HG02938 (cell line): ENCODE data around the gene EFNA1.
"Not testable (repeated sequence)": the region's sequence is repeated elsewhere in the genome, so short reads cannot be mapped to it uniquely, and the experiment has no call there.

ENCODE experiments used
- ATAC-seq: cut with Tn5 transposase; IDR thresholded peaks from one replicate; pipeline ENCODE4 v1.9.1; 2021; ENCODE audit warnings: mild to moderate bottlenecking, moderate library complexity; ENCODE audit not compliant: unreplicated experiment

The EFNA1 gene

GRCh38 chr1:155092131-155092530 lies 35.5 kb upstream of the EFNA1 start:
- ATAC-seq = no peak

- no peak for ATAC-seq
These were observed 35.0 kb upstream of the EFNA1 start for GRCh38 chr1:155092641-155093040.

GRCh38 chr1:155093911-155094621 lies 33.6 kb upstream of the EFNA1 start:
- no peak for ATAC-seq

GRCh38 chr1:155094622-155094948 lies 33.1 kb upstream of the EFNA1 start:
- ATAC-seq = no peak

- ATAC-seq = no peak
These were observed 28.3 kb upstream of the EFNA1 start for GRCh38 chr1:155099331-155099730.

DNA sequence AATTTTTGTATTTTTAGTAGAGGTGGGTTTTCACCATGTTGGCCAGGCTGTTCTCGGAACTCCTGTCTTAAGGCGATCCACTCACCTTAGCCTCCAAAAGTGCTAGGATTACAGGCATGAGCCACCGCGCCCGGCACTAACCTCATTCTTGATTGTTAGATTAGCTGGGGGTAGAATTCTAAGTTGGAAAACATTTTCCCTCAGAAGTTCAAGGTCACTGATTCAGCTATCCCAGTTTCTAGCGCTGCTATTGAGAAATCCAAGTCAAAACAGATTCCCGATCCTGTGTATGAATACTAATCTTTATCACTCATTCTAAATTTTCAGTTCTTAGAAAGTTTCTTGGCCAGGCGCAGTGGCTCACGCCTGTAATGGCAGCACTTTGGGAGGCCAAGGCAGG lies 24.4 kb upstream of the EFNA1 start:
- no peak for ATAC-seq

GRCh38 chr1:155104605-155105534 lies 22.8 kb upstream of the EFNA1 start:
- no peak for ATAC-seq

DNA sequence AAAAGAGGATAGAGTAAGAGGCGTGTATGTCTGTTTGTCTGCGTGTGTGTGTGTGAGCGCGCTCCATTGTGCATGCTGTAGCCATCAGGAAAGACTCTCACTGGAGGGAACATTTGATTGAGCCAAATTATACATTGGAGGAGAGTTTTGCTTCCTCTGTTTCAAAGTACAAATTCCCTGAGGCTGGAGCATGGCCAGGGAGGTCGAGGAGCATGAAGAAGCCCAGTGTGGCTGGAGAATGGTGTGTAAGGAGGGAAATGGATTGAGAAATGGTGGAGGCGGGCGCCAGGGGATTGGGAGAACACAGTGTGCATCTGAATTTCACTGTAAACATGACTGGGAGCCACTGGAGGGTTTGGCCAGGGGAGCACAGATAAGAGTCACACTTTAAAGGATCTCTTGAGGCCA lies 22.1 kb upstream of the EFNA1 start:
- no peak for ATAC-seq

DNA sequence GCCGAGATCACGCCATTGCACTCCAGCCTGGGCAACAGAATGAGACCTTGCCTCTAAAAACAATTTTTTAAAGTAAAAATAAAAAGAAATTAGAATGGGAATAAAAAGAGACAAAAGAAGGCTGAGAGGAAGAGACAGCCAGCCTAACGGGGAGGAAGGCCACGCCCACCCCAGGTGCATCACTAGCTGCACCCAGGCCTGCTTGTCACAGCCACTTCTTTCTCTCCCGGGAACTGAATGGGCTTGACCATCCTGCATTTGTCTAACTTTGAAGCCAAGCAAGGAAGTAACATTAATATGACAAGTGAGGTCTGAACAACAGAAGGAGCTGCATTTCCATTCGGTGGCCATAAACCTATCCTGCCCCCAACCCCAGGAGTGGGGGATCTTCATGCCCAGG lies 20.8 kb upstream of the EFNA1 start:
- no peak for ATAC-seq

- no peak for ATAC-seq
These were observed 20.1 kb upstream of the EFNA1 start for GRCh38 chr1:155107309-155108264.

DNA sequence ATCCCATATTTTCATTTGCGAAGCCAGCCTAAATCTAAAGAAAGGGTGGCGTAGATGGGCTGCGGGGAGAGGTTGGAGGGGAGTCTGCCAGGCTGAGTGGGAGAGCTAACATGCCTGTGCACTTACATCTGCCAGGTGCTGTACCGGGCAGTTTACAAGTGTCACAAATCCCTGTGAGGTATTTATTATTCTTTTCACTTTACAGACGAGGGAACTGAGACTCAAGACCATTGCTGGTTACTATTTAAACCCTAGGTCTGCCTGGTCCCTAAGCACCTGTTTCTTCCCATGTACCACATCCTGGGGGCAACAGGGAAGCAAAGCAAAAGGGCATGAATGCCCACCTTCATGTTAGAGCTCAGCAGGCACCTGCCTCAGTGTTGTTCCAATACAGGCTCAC lies 19.4 kb upstream of the EFNA1 start:
- no peak for ATAC-seq

GRCh38 chr1:155110381-155110780 lies 17.3 kb upstream of the EFNA1 start:
- no peak for ATAC-seq

GRCh38 chr1:155110826-155111225 lies 16.9 kb upstream of the EFNA1 start:
- no peak for ATAC-seq

DNA sequence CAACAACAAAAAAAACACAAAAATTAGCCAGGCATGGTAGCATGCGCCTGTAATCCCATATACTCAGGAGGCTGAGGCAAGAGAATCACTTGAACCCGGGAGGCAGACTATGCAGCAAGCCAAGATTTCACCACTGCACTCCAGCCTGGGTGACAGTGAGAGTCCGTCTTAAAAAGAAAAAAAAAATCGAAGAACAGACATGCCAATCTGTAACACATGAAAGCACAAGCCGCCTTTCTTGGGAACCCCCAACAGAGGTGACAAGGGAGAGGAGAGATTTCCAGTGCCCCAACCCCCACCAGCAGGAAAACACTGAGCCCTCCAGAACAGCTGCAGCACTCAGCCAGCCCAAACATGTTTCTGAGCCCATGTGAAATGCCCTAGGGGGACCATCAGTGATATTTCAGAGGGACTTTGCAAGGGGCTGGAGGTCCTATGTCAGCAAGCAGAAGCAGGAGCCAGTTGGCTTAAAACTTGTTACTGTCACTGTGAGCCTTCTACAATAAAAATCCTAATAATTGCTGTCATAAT lies 14.2 kb upstream of the EFNA1 start:
- ATAC-seq = no peak

- ATAC-seq = no peak
These were observed 11.4 kb upstream of the EFNA1 start for GRCh38 chr1:155116113-155116764.

- no peak for ATAC-seq
These were observed 10.1 kb upstream of the EFNA1 start for GRCh38 chr1:155117610-155118009.

DNA sequence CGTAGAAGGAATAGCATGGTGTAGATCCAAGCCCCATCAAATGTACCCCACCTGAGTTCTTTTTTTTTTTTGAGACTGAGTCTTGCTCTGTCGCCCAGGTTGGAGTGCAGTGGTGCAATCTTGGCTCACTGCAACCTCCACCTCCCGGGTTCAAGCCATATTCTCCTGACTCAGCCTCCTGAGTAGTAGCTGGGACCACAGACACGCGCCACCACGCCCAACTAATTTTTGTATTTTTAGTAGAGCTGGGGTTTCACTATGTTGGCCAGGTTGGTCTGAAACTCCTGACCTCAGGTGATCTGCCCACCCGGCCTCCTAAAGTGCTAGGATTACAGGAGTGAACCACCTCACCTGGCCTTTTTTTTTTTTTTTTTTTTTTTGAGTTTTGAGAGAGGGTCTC lies 9.6 kb upstream of the EFNA1 start:
- not testable (repeated sequence) for ATAC-seq

GRCh38 chr1:155120253-155120652 lies 7.4 kb upstream of the EFNA1 start:
- no peak for ATAC-seq

DNA sequence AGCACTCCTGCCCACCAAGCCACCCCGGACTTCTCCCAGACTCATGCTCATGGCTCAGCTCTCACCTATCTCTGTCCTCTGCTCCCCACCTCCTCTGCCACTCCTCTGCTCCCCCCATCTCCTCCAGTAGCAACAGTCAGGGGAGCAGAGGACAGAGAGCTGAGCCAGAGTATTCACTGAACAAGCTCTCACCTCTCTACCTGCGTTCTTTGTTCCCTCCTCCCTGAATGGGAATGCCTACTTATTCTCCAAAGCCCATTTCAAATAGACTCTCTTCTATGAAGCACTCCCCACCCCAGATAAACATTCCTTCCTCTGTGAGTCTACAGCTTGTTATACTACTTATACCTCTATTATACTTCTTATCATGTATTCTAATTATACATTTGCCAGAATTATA lies 6.4 kb upstream of the EFNA1 start:
- ATAC-seq = no peak

DNA sequence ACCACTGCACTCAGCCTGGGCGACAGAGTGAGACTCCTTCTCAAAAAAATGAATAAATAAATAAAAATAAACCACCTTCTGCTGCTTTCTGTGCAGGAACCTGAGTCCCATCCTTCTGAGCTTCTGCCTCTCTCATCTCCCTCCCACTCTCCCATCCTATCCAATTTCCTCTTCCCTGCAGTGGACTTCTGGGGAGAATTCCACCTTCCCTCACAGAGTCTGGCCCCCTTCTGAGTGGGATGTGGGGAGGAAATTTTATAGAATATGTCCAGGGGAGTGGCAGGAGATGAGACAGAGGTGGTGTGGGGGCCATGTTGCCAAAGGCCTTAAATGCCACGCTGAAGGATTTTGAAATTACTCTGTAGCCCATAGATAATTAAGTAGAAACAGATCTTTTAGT lies 5.4 kb upstream of the EFNA1 start:
- ATAC-seq = no peak
